Stomach smooth muscle (tissue), 2 donors: ENCODE measurements around the gene PARP16.
"Not testable (repeated sequence)": the region's sequence is repeated elsewhere in the genome, so short reads cannot be mapped to it uniquely, and the experiment has no call there.

Experiments
- H3K27ac ChIP-seq: one replicate; pipeline ENCODE4 v1.7.0; 2013; ENCODE audit warnings: mild to moderate bottlenecking, low read length, inconsistent platforms
- H3K27me3 ChIP-seq, 2 donors: one replicate each; pipeline ENCODE4 v1.7.0; 2013; ENCODE audit warnings: low read length in 2 of 2; ENCODE audit not compliant: insufficient read depth in 2 of 2, control insufficient read depth in 1 of 2
- H3K36me3 ChIP-seq, 2 donors: one replicate each; pipeline ENCODE4 v1.7.0; 2013; ENCODE audit warnings: low read length in 2 of 2; ENCODE audit not compliant: control insufficient read depth in 2 of 2, insufficient read depth in 2 of 2
- H3K4me1 ChIP-seq: one replicate; pipeline ENCODE4 v1.7.0; 2013; ENCODE audit warnings: low read length; ENCODE audit not compliant: control insufficient read depth, insufficient read depth
- H3K4me3 ChIP-seq, 2 donors: one replicate each; pipeline ENCODE4 v1.7.0; 2013; ENCODE audit warnings: low read length in 2 of 2
- H3K9ac ChIP-seq, 2 donors: one replicate each; pipeline ENCODE4 v1.7.0; 2013; ENCODE audit warnings: low read length in 2 of 2, mild to moderate bottlenecking in 1 of 2
- H3K9me3 ChIP-seq, 2 donors: one replicate each; pipeline ENCODE4 v1.7.0; 2013; ENCODE audit warnings: low read length in 2 of 2; ENCODE audit not compliant: control insufficient read depth in 2 of 2
- donor health status: healthy.
- donor health status: Pancreatic carcinoma.

PARP16 gene

GRCh38 chr15:65254356-65254755 is 32.3 kb downstream of the PARP16 start:
- no peaks in the 10 kb centered on the region for H3K27me3 ChIP-seq
- peak overlapping the region; percentile 41 to 44 for H3K4me3 ChIP-seq
- peaks cover 39% of the 10 kb centered on the region for H3K4me1 ChIP-seq
- H3K27ac ChIP-seq: peak overlapping the region; percentile 64
- peak overlapping the region in 1 of 2 donors; percentile 19 for H3K9ac ChIP-seq
- no peaks in the 10 kb centered on the region for H3K36me3 ChIP-seq
- H3K9me3 ChIP-seq: no peaks in the 10 kb centered on the region

GRCh38 chr15:65249641-65250040 is 37.0 kb downstream of the PARP16 start:
- no peaks in the 10 kb centered on the region for H3K27me3 ChIP-seq
- H3K9ac ChIP-seq: no peak overlapping the region
- H3K9me3 ChIP-seq: no peaks in the 10 kb centered on the region
- no peak overlapping the region for H3K4me3 ChIP-seq
- no peak overlapping the region for H3K27ac ChIP-seq
- peaks cover 45% of the 10 kb centered on the region for H3K4me1 ChIP-seq
- peaks cover 0 to 2% of the 10 kb centered on the region in 2 donors for H3K36me3 ChIP-seq

GRCh38 chr15:65248511-65249255 is 38.0 kb downstream of the PARP16 start:
- no peak overlapping the region for H3K27ac ChIP-seq

GRCh38 chr15:65246939-65247338 is 39.7 kb downstream of the PARP16 start:
- Histone ChIP-seq H3K9ac (no peak overlapping the region), H3K27ac (peak overlapping the region; percentile 18), H3K4me3 (no peak overlapping the region), H3K36me3 (peaks cover 0 to 2% of the 10 kb centered on the region in 2 donors), H3K27me3 (no peaks in the 10 kb centered on the region), H3K4me1 (peaks cover 34% of the 10 kb centered on the region), H3K9me3 (no peaks in the 10 kb centered on the region)

More at GRCh38 chr15:65248511-65249255, 38.0 kb downstream of the PARP16 start:
- Histone ChIP-seq H3K9ac (no peak overlapping the region), H3K36me3 (peaks cover 0 to 2% of the 10 kb centered on the region in 2 donors), H3K4me1 (peaks cover 35% of the 10 kb centered on the region), H3K9me3 (no peaks in the 10 kb centered on the region), H3K27me3 (no peaks in the 10 kb centered on the region), H3K4me3 (no peak overlapping the region)

- H3K27ac ChIP-seq: peak overlapping the region; percentile 74
- H3K4me1 ChIP-seq: peaks cover 34% of the 10 kb centered on the region
Measured at GRCh38 chr15:65246026-65246714, 40.5 kb downstream of the PARP16 start.

GRCh38 chr15:65245096-65245856 is 41.4 kb downstream of the PARP16 start:
- peak overlapping the region; percentile 74 for H3K27ac ChIP-seq

More at GRCh38 chr15:65246026-65246714, 40.5 kb downstream of the PARP16 start:
- Histone ChIP-seq H3K36me3 (peaks cover 0 to 2% of the 10 kb centered on the region in 2 donors), H3K9me3 (no peaks in the 10 kb centered on the region), H3K4me3 (no peak overlapping the region), H3K27me3 (no peaks in the 10 kb centered on the region), H3K9ac (no peak overlapping the region)

GRCh38 chr15:65244638-65245037 is 42.0 kb downstream of the PARP16 start:
- H3K4me1 ChIP-seq: peaks cover 31% of the 10 kb centered on the region
- H3K36me3 ChIP-seq: peaks cover 0 to 2% of the 10 kb centered on the region in 2 donors
- H3K9ac ChIP-seq: no peak overlapping the region
- H3K27ac ChIP-seq: peak overlapping the region; percentile 74
- H3K4me3 ChIP-seq: no peak overlapping the region
- no peaks in the 10 kb centered on the region for H3K9me3 ChIP-seq
- no peaks in the 10 kb centered on the region for H3K27me3 ChIP-seq

More at GRCh38 chr15:65245096-65245856, 41.4 kb downstream of the PARP16 start:
- Histone ChIP-seq H3K36me3 (peaks cover 0 to 2% of the 10 kb centered on the region in 2 donors), H3K9me3 (no peaks in the 10 kb centered on the region), H3K4me1 (peaks cover 33% of the 10 kb centered on the region), H3K4me3 (peak overlapping the region in 1 of 2 donors; percentile 29), H3K27me3 (no peaks in the 10 kb centered on the region), H3K9ac (no peak overlapping the region)

GRCh38 chr15:65236443-65236842 is 50.2 kb downstream of the PARP16 start:
- not testable (repeated sequence) for H3K27me3 ChIP-seq

GRCh38 chr15:65233696-65234095 is 53.0 kb downstream of the PARP16 start:
- Histone ChIP-seq H3K36me3 (no peaks in the 10 kb centered on the region), H3K27me3 (no peaks in the 10 kb centered on the region), H3K9ac (no peak overlapping the region), H3K4me1 (peaks cover 3% of the 10 kb centered on the region), H3K4me3 (no peak overlapping the region), H3K9me3 (no peaks in the 10 kb centered on the region), H3K27ac (no peak overlapping the region)

More at GRCh38 chr15:65236443-65236842, 50.2 kb downstream of the PARP16 start:
- H3K4me3 ChIP-seq, H3K36me3 ChIP-seq, H3K9me3 ChIP-seq, H3K27ac ChIP-seq, H3K4me1 ChIP-seq, H3K9ac ChIP-seq: not testable (repeated sequence)

GRCh38 chr15:65232520-65232919 is 54.2 kb downstream of the PARP16 start:
- no peaks in the 10 kb centered on the region for H3K27me3 ChIP-seq
- H3K9ac ChIP-seq: no peak overlapping the region
- no peaks in the 10 kb centered on the region for H3K36me3 ChIP-seq
- no peak overlapping the region for H3K27ac ChIP-seq
- H3K9me3 ChIP-seq: no peaks in the 10 kb centered on the region
- H3K4me3 ChIP-seq: no peak overlapping the region
- peaks cover 3% of the 10 kb centered on the region for H3K4me1 ChIP-seq
